GM18867 (cell line): ENCODE results near the gene TTBK1.

Experiments used
- ATAC-seq: cut with Tn5 transposase; IDR thresholded peaks from one replicate; pipeline ENCODE4 v1.9.1; 2021; ENCODE audit warnings: mild to moderate bottlenecking, moderate library complexity; ENCODE audit not compliant: unreplicated experiment

Gene TTBK1

GRCh38 chr6:43269273-43270007 lies 26.2 kb downstream of the TTBK1 start:
- no peak for ATAC-seq

GRCh38 chr6:43271103-43271815 lies 28.0 kb downstream of the TTBK1 start:
- ATAC-seq: peak; percentile 47

- no peak for ATAC-seq
These were observed 28.7 kb downstream of the TTBK1 start for GRCh38 chr6:43271944-43272343.

GRCh38 chr6:43273707-43274106 lies 30.4 kb downstream of the TTBK1 start:
- ATAC-seq: no peak

GRCh38 chr6:43274127-43274915 lies 31.0 kb downstream of the TTBK1 start:
- no peak for ATAC-seq

GRCh38 chr6:43274916-43275597 lies 31.8 kb downstream of the TTBK1 start:
- ATAC-seq: no peak

GRCh38 chr6:43275801-43276576 lies 32.7 kb downstream of the TTBK1 start:
- ATAC-seq: no peak

- ATAC-seq: no peak
These were observed 33.5 kb downstream of the TTBK1 start for GRCh38 chr6:43276577-43277305.

GRCh38 chr6:43277306-43277642 lies 34.0 kb downstream of the TTBK1 start:
- ATAC-seq: no peak

GRCh38 chr6:43277643-43278523 lies 34.6 kb downstream of the TTBK1 start:
- ATAC-seq: no peak

GRCh38 chr6:43278524-43279078 lies 35.3 kb downstream of the TTBK1 start:
- no peak for ATAC-seq

- no peak for ATAC-seq
These were observed 37.0 kb downstream of the TTBK1 start for GRCh38 chr6:43280234-43280633.

GRCh38 chr6:43282060-43282459 lies 38.8 kb downstream of the TTBK1 start:
- ATAC-seq: no peak

- no peak for ATAC-seq
These were observed 39.6 kb downstream of the TTBK1 start for GRCh38 chr6:43282636-43283513.

GRCh38 chr6:43283514-43283901 lies 40.2 kb downstream of the TTBK1 start:
- no peak for ATAC-seq

GRCh38 chr6:43283905-43284304 lies 40.6 kb downstream of the TTBK1 start:
- ATAC-seq: no peak

GRCh38 chr6:43284991-43285781 lies 41.9 kb downstream of the TTBK1 start:
- no peak for ATAC-seq
